ENCODE measurements around the gene SHQ1.
A peak's percentile ranks its signal among the peaks of the same experiment; 100 is the strongest.
"Not testable (repeated sequence)": the region's sequence is repeated elsewhere in the genome, so short reads cannot be mapped to it uniquely, and the experiment has no call there.

The SHQ1 gene

GRCh38 chr3:72798552-72799195 is 49.6 kb downstream of the SHQ1 start:
- DNase-seq = no peak

- no peak for DNase-seq
Observed at GRCh38 chr3:72797773-72798543, 50.3 kb downstream of the SHQ1 start.

GRCh38 chr3:72794079-72794478 is 54.2 kb downstream of the SHQ1 start:
- no peak for DNase-seq

- DNase-seq = no peak
Observed at GRCh38 chr3:72791161-72791560, 57.1 kb downstream of the SHQ1 start.

GRCh38 chr3:72789786-72790185 is 58.5 kb downstream of the SHQ1 start:
- no peak for DNase-seq

GRCh38 chr3:72788232-72788631 is 60.0 kb downstream of the SHQ1 start:
- DNase-seq = not testable (repeated sequence)

GRCh38 chr3:72786668-72787067 is 61.6 kb downstream of the SHQ1 start:
- DNase-seq = no peak

- no peak for DNase-seq
Observed at GRCh38 chr3:72784226-72784625, 64.0 kb downstream of the SHQ1 start.

- no peak for DNase-seq
Observed at GRCh38 chr3:72782521-72782920, 65.7 kb downstream of the SHQ1 start.

GRCh38 chr3:72769758-72770540 is 78.3 kb downstream of the SHQ1 start:
- DNase-seq = no peak

- no peak for DNase-seq
Observed at GRCh38 chr3:72768936-72769335, 79.3 kb downstream of the SHQ1 start.

- DNase-seq = no peak
Observed at GRCh38 chr3:72768481-72768880, 79.8 kb downstream of the SHQ1 start.

GRCh38 chr3:72768006-72768441 is 80.2 kb downstream of the SHQ1 start:
- no peak for DNase-seq

GRCh38 chr3:72766866-72767265 is 81.4 kb downstream of the SHQ1 start:
- DNase-seq = no peak

GRCh38 chr3:72763751-72764440 is 84.3 kb downstream of the SHQ1 start:
- no peak for DNase-seq

GRCh38 chr3:72761410-72761809 is 86.8 kb downstream of the SHQ1 start:
- DNase-seq = no peak

- no peak for DNase-seq
Observed at GRCh38 chr3:72760225-72760624, 88.0 kb downstream of the SHQ1 start.

- no peak for DNase-seq
Observed at GRCh38 chr3:72756900-72757299, 91.3 kb downstream of the SHQ1 start.

- DNase-seq = no peak
Observed at GRCh38 chr3:72754582-72754981, 93.7 kb downstream of the SHQ1 start.

- DNase-seq = peak; percentile 36
Observed at GRCh38 chr3:72753495-72753894, 94.8 kb downstream of the SHQ1 start.

- no peak for DNase-seq
Observed at GRCh38 chr3:72750405-72750965, 97.8 kb downstream of the SHQ1 start.

- no peak for DNase-seq
Observed at GRCh38 chr3:72748659-72749058, 99.6 kb downstream of the SHQ1 start.

Measured in NCI-H526 treated with DMSO at 0.1 percent for 48 hours (cell line).